NCI-H2227 treated with DMSO at 0.1 percent for 48 hours (cell line): ENCODE data around the gene RER1.

Source experiments
- DNase-seq: peaks from one replicate; lab custom pipeline; 2025; lab: John Stamatoyannopoulos, UW

Gene RER1

GRCh38 chr1:2353551-2354438, 37.8 kb upstream of the RER1 start:
- DNase-seq = no peak

DNA sequence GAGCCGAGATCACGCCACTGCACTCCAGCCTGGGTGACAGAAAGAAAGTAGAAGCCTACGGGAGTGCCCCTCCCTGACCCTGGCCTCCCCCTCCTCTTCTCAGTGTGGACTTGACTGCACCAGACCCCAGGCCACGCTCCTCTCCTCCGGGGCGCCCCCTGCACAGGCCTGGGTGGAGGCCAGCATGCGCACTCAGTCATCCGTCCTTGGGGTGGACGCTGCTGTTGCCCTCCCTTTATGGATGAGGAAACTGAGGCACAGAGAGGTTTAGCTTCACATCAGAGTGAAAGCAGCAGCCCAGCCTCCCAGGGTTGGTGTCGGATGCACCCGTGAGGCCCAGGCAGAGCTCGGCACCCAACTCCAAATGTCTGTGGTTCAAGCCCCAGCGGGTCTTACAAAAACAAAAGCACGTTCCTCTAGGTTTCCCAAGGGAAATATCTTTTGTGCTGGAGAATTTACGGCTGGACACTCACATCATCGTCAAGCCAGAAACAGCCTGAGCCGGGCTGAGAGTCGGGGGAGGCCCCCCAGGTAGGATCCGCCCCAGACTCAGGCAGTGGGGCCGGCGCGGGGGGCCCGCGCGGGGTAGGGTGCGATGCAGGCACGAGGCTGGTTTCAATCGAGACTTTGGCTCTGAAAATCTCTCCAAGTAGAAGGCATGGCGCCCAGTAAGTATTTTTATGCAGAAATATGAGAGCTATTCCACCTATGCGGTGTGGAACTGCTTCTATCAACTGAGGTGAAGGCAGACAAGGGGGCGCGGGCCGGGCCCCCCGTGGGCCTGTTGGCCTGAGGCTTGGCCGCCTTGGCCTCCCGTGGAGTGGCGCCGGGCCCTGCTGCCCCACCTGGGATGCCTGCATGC, 36.9 kb upstream of the RER1 start:
- DNase-seq = no peak

DNA sequence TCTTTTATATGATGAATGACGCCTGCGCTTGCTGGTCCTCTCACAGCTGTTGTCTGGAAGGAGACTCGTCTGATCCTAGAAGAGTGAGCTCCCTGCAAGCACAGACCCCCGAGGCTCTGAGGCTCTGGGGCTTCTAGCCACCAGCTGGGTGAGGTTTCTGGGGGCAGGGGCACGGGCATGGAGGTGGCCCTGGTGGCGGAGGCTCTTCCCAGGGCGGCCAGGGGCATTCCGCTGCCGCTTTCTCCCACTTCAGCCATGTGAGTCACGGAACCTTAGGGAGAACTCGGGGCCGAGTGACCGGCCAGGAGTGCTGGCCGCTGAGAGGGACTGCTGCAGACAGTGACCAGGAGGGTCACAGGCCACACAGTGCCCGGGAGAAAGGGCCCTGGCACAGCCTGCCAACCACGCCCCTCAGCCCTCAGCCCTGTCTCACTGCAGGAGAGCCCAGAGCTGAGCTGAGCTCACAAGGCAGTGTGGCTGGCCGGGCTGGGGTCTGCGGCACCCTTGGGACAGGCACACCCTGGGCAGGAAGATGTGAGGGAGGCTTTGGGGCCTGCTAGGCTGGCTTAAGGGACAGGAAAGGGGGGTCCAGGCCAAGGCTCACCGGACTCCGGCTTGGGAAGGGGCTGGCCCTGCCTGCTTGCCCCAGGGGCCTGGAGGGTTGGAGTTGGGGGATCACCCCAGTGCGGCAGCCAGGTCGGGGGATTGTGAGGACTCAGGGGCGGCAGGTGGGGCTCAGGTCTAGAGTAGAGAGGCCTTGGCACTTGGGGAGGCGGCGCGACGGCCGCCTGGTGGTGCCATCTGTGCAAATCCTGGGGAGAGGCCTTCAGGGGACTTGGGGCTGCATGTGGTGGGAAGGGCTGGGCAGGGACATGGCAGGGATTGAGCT, 36.0 kb upstream of the RER1 start:
- DNase-seq = no peak

DNA sequence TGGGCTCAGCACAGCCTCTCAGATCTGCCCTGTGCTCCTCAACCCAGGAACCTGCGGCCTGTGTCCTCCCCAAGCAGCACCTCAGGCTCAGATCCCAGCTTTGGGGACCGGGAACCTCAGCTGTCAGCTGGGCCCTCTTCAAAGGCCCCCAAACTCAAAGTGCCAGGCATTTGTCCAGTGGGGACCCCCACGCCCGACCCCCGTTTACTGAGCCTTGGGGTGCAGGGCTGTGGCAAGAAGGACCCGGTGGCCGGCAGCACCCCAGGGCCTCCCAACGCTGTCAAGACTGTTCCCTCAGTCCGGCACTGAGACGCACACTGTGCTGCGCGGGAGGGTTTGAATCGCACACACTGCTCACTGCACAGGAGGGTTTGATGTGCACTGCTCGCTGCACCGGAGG, 35.2 kb upstream of the RER1 start:
- no peak for DNase-seq

DNA sequence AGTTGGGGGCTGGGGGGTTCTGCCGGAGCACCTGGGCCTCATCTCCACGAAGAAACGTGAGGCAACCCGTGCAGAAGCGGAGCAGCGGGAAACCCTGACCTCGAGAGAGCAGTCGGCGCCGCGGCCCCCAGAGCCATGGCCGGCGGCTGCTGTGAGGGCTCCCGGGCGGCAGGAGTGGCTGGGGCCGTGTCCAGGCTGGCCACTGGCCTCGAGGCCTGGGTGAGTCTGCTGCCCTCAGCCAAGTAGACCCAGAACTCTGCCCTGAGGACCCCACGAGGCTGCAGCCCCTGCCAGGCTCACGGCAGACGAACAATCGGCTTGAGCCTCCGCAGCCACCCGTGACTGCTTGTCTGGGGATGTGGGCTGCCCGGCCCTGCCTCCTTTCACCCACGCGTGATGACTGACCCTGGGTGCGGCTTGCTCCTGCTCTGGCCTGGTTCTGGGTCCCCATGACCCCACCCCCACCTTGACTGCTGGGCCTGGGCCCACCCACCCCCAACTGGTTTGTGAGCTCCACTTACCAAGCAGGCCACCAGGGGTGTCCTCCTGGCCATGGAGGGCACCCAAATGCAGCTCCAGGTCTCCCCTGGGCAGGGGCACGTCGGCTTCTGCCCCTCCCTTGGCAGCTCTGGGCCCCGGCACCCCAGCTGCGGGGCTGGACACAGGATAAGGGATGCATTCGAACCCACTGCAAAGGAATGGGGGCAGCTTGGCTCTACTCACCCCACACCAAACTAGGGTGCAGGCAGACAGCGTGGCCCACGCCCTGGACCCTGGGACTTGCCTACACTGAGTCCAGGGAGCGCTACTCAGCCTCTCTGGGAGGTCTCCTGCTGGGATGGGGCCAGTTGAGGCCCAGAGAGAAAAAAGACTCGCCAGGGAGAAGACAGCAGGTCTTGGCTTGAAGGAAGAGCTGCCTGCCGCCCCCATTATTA, 34.5 kb upstream of the RER1 start:
- no peak for DNase-seq

- DNase-seq = no peak
Measured at GRCh38 chr1:2358072-2358471, 33.6 kb upstream of the RER1 start.

DNA sequence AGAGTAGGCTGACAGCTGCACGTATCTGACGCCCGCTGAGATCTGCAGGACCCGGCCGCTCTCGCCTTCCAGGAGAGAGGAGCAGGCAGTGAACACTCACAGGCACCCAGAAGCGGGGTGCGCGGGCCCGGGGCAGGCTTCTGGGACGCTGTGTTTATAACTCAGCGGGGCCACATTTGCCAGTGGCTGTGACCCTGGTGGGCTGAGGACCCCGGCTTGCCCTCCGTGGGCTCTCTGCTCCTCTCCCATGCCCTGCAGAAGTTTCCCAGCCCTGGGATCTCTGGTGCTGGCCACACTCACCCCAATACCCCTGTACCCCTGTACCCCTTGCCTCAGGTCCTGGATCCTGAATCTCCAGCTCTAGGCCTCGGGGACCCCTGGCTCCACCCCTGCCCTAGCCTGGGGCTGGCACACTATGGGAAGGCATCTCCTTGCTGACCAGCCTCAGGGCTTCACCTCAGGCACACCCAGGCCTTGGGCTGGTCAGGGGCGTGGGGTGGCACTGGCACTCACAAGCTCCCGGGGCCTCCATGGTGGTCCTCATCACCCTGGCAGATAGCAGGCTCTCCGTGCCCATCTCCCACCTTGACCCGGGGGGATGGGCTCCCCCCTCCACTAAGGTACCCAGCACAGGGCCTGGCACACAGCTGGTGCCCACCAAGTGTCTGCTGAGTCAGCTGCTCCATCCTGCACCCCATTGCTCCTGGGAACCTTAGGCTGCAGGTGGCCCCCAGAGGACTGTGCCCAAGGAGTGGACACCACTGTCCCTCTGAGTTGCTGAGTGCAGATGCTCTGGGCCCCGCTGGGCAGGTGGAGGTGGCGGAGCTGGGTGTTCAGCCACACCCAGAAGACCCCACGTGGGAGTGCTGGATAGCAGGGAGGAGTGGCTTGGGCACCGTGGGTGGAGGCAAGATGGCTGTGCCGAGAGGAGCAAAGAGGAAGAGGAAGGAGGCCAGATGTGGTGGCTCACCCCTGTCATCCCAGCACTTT, 32.7 kb upstream of the RER1 start:
- no peak for DNase-seq

- no peak for DNase-seq
Measured at GRCh38 chr1:2360588-2361364, 30.9 kb upstream of the RER1 start.

DNA sequence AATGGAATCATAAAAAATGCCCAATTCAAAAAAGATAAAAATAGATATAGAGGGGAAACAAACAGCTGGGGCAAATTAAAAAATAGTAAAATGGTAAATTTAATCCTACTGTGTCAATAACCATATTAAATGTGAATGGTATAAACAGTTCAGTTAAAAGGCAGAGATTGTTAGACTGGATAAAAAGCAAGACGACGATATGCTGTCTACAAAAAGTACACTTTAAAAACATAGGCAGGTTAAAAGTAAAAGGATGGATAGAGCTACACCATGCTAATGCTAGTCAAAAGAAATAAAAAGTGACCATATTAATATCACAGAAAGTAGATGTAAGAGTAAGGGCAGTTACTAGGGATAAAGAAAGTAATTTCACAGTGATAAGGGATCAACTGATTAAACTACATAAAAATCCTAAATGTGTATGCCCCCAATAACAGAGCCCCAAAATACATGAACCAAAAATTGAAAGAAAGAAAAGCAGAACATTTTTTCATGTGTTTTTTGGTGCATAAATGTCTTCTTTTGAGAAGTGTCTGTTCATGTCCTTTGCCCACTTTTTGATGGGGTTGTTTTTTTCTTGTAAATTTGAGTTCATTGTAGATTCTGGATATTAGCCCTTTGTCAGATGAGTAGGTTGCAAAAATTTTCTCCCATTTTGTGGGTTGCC, 27.7 kb upstream of the RER1 start:
- DNase-seq = no peak

DNA sequence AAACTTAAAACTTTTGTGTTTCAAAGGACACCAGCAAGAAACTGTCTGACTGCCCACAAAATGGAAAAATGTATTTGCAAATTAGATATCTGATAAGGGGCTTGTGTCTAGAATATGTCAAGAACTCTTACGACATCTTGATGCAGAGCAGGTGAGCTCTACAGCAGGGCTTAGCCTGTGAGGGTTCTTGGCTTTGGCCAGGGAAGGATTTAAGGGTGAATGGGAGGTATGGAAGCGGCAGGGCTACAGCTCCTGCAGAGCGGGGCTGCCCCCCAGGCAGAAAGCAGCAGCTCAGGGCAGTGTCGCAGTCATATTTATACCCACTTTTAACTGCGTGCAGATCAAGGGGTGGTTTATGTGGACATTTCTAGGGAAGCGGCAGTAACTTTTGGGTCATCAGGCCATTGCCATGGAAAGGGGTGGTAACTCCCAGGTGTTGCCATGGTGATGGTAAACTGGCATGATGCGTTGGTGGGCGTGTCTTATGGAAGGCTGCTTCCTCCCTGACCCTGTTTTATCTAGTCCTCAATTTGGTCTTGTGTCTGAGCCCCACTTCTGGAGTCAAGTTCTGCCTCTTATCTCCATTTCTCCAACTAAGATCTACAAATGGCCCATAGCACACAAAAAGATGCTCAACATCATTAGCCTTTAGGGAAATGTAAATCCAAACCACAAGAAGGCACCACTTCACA, 23.4 kb upstream of the RER1 start:
- no peak for DNase-seq

DNA sequence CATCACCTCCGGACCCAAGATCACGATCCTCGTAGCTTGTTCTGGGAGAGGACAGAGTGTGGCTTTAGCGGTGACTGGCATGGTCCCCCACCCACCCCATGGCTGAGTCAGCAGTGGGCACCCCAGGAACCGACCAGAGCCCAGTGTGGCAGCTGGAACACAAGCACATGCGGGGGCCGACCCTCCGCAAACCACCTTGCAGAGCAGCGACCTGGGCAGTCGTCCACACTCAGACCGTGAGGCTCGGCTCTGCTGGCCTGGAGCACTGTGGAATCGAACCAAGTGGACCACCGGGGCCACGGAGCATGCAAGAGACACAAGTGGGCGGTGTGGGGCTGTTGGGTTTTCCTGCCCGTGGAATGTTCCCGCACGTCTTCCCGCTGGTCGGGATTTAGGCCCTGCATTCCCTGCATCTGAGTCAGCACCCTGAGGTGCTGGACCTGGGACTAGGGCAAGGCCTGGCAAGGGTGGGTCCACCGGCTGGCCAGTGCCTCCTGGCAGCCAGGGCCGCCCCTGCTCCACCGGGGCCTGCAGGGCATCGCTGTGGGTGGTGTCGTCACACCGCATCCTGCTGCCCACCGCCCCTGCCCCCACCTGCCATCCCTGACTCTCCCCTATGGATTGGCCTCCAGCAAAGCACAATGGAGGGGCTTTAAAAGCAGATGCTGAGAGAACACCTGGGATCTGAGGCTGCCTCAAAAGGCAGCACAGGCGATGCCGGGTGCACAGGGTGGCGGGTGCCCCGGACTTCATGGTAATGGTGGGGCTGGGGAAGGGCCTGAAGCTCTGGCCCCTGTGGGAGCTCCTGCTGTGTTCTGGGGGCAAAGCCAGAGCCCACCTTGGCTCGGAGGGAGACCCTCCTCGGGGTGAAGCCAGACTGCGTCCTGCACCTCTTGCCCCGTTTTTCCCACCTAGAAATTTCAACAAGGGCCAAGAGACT, 18.8 kb upstream of the RER1 start:
- DNase-seq = no peak

- DNase-seq = no peak
Measured at GRCh38 chr1:2373551-2374251, 17.9 kb upstream of the RER1 start.

GRCh38 chr1:2374252-2375155, 17.1 kb upstream of the RER1 start:
- DNase-seq = no peak

DNA sequence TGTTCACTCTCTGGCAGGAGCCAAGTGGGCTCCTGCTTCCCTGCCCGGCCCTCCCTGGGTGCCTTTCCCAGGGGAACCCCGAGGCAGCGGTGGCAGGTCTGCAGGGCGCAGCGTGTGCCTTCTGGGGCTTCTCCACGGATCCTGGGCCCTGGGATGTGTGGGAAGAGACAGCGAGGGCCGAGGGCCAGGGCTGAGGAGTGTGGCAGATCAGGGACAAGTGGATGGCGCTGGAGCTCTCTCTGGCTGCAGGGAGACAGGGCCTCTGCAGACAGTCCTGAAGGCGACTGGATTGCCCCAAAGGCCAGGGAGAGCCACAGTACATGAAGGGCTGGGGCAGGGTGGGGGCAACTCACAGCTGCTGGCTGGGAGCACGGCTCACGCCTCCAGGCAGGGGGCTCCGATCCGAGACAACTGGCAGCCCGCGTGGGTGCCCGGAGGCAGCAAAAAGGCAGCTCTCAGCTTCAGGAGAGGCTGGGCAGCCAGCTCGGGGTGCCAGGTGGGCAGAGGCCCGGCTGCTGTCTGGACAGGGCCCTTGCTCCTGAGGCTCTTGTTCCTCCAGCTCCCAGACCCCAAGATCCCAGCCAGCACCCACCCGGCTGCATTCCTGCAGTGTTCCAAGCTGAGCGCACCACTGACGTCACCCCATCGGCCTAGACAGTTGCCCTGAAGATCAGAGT, 16.3 kb upstream of the RER1 start:
- DNase-seq = no peak

DNA sequence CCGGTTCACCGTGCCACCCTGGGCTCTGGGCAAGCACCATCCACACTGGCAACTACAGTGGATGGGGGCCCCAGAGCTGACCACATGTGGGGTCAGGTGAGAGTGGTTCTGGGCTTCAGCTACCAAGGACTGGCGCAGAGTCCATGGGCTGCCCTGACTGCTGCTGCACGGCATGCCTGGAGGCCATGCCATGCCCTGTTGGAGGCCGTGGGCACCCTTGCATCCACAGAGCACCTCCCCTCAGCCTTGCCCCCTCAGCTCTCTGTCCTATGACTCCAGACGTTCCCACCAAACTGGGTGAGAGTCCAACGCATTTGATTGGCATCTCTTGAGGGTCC, 15.7 kb upstream of the RER1 start:
- no peak for DNase-seq
